NCI-H2196 treated with DMSO at 0.1 percent for 48 hours (cell line): ENCODE data around the gene AVEN.
"Not testable (repeated sequence)": the region's sequence is repeated elsewhere in the genome, so short reads cannot be mapped to it uniquely, and the experiment has no call there.

Source experiments
- DNase-seq: peaks from one replicate; lab custom pipeline; 2025; ENCODE audit not compliant: unreplicated experiment; lab: John Stamatoyannopoulos, UW

Gene AVEN

GRCh38 chr15:34038871-34039789 lies at the start of gene AVEN:
TSS of gene AVEN (minus strand) at chr15:34039204. CDS start at chr15:34039046, 158 bp downstream.
- DNase-seq: no peak

GRCh38 chr15:34085746-34086145 lies 46.7 kb upstream of the AVEN start:
- DNase-seq: no peak

GRCh38 chr15:34084086-34084485 lies 45.1 kb upstream of the AVEN start:
- no peak for DNase-seq

- DNase-seq: no peak
These were observed 40.9 kb upstream of the AVEN start for GRCh38 chr15:34079904-34080303.

- DNase-seq: no peak
These were observed 39.9 kb upstream of the AVEN start for GRCh38 chr15:34078900-34079299.

GRCh38 chr15:34076785-34077184 lies 37.8 kb upstream of the AVEN start:
- no peak for DNase-seq

- DNase-seq: no peak
These were observed 31.0 kb upstream of the AVEN start for GRCh38 chr15:34070003-34070402.

- DNase-seq: no peak
These were observed 26.9 kb upstream of the AVEN start for GRCh38 chr15:34065941-34066340.

- no peak for DNase-seq
These were observed 26.3 kb upstream of the AVEN start for GRCh38 chr15:34065261-34065660.

- no peak for DNase-seq
These were observed 25.4 kb upstream of the AVEN start for GRCh38 chr15:34064438-34064837.

- no peak for DNase-seq
These were observed 20.9 kb upstream of the AVEN start for GRCh38 chr15:34059946-34060345.

GRCh38 chr15:34059476-34059875 lies 20.5 kb upstream of the AVEN start:
- DNase-seq: no peak

- no peak for DNase-seq
These were observed 17.9 kb upstream of the AVEN start for GRCh38 chr15:34056911-34057310.

GRCh38 chr15:34055868-34056595 lies 17.0 kb upstream of the AVEN start:
- no peak for DNase-seq

- no peak for DNase-seq
These were observed 15.2 kb upstream of the AVEN start for GRCh38 chr15:34054081-34054707.

- not testable (repeated sequence) for DNase-seq
These were observed 11.4 kb upstream of the AVEN start for GRCh38 chr15:34050385-34050784.

GRCh38 chr15:34049112-34049511 lies 10.1 kb upstream of the AVEN start:
- no peak for DNase-seq

GRCh38 chr15:34047893-34048775 lies 9.1 kb upstream of the AVEN start:
- no peak for DNase-seq

- DNase-seq: no peak
These were observed 7.6 kb upstream of the AVEN start for GRCh38 chr15:34046471-34047145.

- no peak for DNase-seq
These were observed 4.8 kb upstream of the AVEN start for GRCh38 chr15:34043813-34044212.
